ENCODE measurements around the gene SORL1.

Gene SORL1

DNA sequence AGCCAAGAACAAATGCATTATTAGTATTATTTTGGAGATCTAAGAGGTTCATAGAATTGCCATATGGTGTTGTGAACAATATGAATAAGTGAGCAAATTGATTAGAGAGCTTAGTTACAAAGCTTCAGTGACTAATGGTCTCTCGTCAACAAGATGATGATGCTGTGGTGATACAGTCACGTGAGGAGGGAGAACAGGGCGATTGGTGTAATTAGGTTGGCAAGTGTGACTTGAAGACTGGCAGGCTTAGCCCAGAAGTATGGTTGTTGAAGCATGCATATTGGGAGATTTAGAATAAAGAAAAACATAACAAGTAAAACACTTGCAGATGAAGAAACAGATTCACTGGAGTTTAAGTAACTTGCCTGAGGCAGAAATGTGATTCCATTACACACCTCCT lies 101.3 kb downstream of the SORL1 start:
- no peak overlapping the region for H3K4me3 ChIP-seq (ENCODE audit: low read depth, low read length)
- TF ChIP-seq, protein P1, sequence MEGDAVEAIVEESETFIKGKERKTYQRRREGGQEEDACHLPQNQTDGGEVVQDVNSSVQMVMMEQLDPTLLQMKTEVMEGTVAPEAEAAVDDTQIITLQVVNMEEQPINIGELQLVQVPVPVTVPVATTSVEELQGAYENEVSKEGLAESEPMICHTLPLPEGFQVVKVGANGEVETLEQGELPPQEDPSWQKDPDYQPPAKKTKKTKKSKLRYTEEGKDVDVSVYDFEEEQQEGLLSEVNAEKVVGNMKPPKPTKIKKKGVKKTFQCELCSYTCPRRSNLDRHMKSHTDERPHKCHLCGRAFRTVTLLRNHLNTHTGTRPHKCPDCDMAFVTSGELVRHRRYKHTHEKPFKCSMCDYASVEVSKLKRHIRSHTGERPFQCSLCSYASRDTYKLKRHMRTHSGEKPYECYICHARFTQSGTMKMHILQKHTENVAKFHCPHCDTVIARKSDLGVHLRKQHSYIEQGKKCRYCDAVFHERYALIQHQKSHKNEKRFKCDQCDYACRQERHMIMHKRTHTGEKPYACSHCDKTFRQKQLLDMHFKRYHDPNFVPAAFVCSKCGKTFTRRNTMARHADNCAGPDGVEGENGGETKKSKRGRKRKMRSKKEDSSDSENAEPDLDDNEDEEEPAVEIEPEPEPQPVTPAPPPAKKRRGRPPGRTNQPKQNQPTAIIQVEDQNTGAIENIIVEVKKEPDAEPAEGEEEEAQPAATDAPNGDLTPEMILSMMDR (conservative IDR thresholded peaks at IDR 0.05; ENCODE audit: low read depth, low read length) = no peak
- no peak for DNase-seq (ENCODE audit: low read depth)

DNA sequence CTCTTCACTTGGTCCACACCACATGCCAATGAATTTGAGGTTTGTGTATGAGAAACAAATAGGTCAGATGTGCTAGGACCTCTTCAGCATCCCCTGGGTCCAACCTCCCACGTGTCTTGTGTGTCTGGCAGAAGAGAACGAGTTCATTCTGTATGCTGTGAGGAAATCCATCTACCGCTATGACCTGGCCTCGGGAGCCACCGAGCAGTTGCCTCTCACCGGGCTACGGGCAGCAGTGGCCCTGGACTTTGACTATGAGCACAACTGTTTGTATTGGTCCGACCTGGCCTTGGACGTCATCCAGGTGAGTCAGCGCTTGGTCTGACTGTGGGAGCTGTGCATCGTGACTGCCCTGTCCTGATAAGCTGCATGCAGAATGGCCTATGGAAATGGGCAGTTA lies 101.7 kb downstream of the SORL1 start:
- TF ChIP-seq, protein P1 (conservative IDR thresholded peaks at IDR 0.05; ENCODE audit: low read depth, low read length) = no peak
- no peak overlapping the region for H3K4me3 ChIP-seq (ENCODE audit: low read depth, low read length)
- DNase-seq (ENCODE audit: low read depth) = peak; percentile 13

DNA sequence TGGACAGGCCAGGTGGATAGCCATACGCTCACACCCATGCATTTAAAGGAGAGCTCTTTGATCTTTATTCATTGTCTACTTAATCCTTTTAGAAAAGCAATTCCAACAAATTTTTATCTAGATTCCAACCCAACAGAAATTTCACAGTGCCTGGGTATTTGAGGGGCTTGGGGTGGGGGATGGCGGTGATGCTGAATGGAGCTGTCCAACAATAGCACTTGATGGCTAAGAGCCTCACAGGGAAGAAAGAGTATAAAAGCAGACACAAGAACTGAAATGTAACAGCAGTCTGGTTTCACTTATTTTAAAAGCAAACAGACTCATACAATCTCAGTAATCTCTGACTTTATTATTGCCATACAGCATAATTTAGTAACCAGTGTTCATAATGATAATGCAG lies 102.4 kb downstream of the SORL1 start:
- TF ChIP-seq, protein P1 (conservative IDR thresholded peaks at IDR 0.05; ENCODE audit: low read depth, low read length) = no peak
- no peak for DNase-seq (ENCODE audit: low read depth)
- H3K4me3 ChIP-seq (ENCODE audit: low read depth, low read length) = no peak overlapping the region

DNA sequence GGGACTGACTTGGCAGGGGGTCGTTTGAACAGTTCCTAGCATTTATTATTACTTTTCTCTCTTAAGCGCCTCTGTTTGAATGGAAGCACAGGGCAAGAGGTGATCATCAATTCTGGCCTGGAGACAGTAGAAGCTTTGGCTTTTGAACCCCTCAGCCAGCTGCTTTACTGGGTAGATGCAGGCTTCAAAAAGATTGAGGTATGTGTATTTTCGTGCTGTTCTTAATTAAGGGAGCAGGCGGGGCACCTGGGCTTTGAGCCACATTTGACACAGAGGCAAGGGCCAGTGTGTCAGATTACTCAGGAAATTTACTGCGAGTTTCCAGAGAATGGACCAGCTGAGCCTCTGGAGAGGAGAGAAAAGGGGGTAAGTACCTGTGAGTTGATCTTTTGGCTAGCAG lies 103.0 kb downstream of the SORL1 start:
- no peak for DNase-seq (ENCODE audit: low read depth)
- no peak overlapping the region for H3K4me3 ChIP-seq (ENCODE audit: low read depth, low read length)
- TF ChIP-seq, protein P1 (conservative IDR thresholded peaks at IDR 0.05; ENCODE audit: low read depth, low read length) = no peak

DNA sequence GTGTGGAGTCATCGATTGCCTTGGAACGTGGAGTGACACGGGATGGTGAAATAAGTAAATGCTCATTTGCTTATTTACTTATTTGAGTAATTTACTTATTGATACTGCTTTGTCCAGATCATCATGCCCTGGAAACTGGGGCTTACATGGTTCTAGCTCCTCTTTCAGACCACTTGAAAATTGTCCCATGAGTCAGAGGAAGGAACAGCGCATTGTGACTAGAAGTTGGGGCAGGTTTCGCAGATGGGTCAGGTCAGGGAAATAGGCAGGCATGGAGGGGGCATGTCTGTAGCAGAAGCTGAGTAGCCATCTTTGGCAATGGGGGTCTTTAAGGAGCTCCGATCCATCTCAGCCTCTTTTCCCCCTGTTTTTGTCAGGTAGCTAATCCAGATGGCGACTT lies 104.8 kb downstream of the SORL1 start:
- TF ChIP-seq, protein P1 (conservative IDR thresholded peaks at IDR 0.05; ENCODE audit: low read depth, low read length) = no peak
- DNase-seq (ENCODE audit: low read depth) = no peak
- H3K4me3 ChIP-seq (ENCODE audit: low read depth, low read length) = no peak overlapping the region

DNA sequence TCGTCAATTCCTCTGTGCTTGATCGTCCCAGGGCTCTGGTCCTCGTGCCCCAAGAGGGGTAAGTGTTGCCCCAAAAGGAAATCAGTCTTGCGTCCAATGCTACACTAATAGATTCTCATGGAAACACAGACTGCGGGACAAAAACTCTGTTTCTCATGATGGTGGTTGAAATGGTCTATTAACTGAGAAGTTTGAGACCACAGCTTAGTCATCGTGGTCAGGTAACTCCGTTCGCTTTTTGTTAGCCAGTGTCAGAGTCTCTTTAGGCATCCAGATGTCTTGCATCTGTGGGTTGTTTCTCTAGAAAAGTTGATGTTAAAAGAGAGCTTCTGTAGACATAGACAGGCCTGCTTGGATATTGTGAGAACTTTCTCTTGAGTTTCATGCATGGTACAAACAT lies 105.2 kb downstream of the SORL1 start:
- no peak for DNase-seq (ENCODE audit: low read depth)
- H3K4me3 ChIP-seq (ENCODE audit: low read depth, low read length) = no peak overlapping the region
- TF ChIP-seq, protein P1 (conservative IDR thresholded peaks at IDR 0.05; ENCODE audit: low read depth, low read length) = no peak

DNA sequence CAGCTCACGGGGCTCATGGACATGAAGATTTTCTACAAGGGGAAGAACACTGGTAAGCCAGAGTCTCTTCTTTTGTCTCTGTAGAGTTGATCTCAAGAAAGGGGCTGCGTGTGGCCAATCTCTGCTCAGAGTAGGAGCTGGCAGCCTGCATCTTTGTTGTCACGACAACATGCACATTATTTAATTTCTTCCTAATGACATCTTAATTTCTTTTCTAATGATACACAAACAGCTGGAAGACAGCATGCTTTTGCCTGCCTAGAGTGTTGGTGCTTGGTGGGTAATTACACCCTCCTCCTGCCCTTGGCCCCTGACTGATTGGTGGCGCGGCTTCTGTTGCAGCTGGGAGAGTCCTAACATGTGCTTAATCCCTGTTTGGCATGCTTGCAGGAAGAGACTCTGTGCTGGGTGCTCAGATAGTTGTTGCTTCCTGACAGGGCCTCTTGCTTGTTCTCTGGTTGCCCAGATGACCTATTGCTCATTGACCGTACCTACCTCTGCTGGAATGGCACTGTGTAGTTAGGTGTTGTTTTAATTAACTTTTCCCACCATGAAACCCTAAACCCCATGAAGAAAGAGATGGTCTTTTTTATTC lies 107.6 kb downstream of the SORL1 start:
- H3K4me3 ChIP-seq (ENCODE audit: low read depth, low read length) = no peak overlapping the region
- no peak for DNase-seq (ENCODE audit: low read depth)
- TF ChIP-seq, protein P1 (conservative IDR thresholded peaks at IDR 0.05; ENCODE audit: low read depth, low read length) = no peak
